Right cardiac atrium (tissue), 5 donors: ENCODE measurements around the gene RASGRF2. TPM values are rescaled to one million over a fixed set of nuclear protein-coding genes. Genes with fewer than 3 reads are reported as not detected.
"Not testable (repeated sequence)": the region's sequence is repeated elsewhere in the genome, so short reads cannot be mapped to it uniquely, and the experiment has no call there.

Experiments used
- ATAC-seq, 2 donors: fragments of 200-7000 bp; cut with Tn5 transposase; one replicate each; pipeline versions ENCODE4 v1.8.0 to v1.9.1; 2020; ENCODE audit warnings: moderate library complexity in 2 of 2, mild to moderate bottlenecking in 1 of 2
- DNase-seq, 3 donors: peaks; one replicate each; pipeline ENCODE4 v3.0.0-alpha.2; 2020
- H3K27ac ChIP-seq: one replicate; pipeline ENCODE4 v1.5.1; 2013; ENCODE audit warnings: mild to moderate bottlenecking, low read length, control low read depth, moderate library complexity
- H3K27me3 ChIP-seq: one replicate; pipeline ENCODE4 v1.6.1; 2013; ENCODE audit not compliant: control insufficient read depth, insufficient read depth
- H3K4me1 ChIP-seq: one replicate; pipeline ENCODE4 v1.6.1; 2013; ENCODE audit warnings: low read length; ENCODE audit not compliant: control insufficient read depth, insufficient read depth
- H3K4me3 ChIP-seq: one replicate; pipeline ENCODE4 v1.5.1; 2013; ENCODE audit warnings: low read length, control low read depth
- H3K9me3 ChIP-seq: one replicate; pipeline ENCODE4 v1.6.1; 2013; ENCODE audit warnings: low read length; ENCODE audit not compliant: control insufficient read depth
- WGBS: extraction: QIAGEN DNeasy Blood & Tissue Kit; methylation state at CpG from one replicate; pipeline ENCODE4 v1.1.7; 2013; 5-methylcytosine and 5-hydroxymethylcytosine counted together
- intact Hi-C, 4 donors: fragments of 100-400 bp; cut with DNase I; formaldehyde crosslinking; loops; one replicate each; pipeline versions ENCODE4 v1.11.0 to v1.14.0; 2022 to 2023
- polyA plus RNA-seq: library from polyadenylated mRNA; stranded (reverse); fragments of 200-250 nt; gene quantifications from one replicate; pipeline ENCODE4 v1.2.3, GENCODE V29; 2013
- total RNA-seq, 4 donors: library from RNA; stranded (reverse); fragmentation: NEBNext Ultra II Directional; extraction: Animal tissue kit (Norgen Biotek cat#: 25700); gene quantifications; one replicate each; pipeline ENCODE4 v1.2.1, GENCODE V29; 2021
- donor health status: healthy with polysubstance abuse.
- donor health status: DM: no; HTN: yes; CAD: no.
- donor health status: DM: no; HTN: no; CAD: no.
- donor health status: DM: no; HTN: yes; CAD: no; lungs with severe emphysema.
- donor health status: DM: yes; HTN: yes; CAD: no.

The RASGRF2 gene
- total and polyA plus RNA-seq, 5 donors = 2.7 to 5.0 (median 4.3) TPM

- intact Hi-C loops = no loop called here
- ATAC-seq (no peak), DNase-seq (no peak)
- WGBS = 63% methylated on average over 3 of the region's 3 CpGs
- no peak overlapping the region for H3K27ac ChIP-seq
- no peaks in the 10 kb centered on the region for H3K9me3 ChIP-seq
- no peaks in the 10 kb centered on the region for H3K27me3 ChIP-seq
- H3K4me3 ChIP-seq = no peak overlapping the region
- no peaks in the 10 kb centered on the region for H3K4me1 ChIP-seq
Observed at GRCh38 chr5:81268521-81269196, 308.5 kb downstream of the RASGRF2 start.

GRCh38 chr5:81269751-81270393 is 309.7 kb downstream of the RASGRF2 start:
- DNase-seq (no peak), ATAC-seq (peak; percentile 19 to 37)
- intact Hi-C loops = no loop called here
- H3K4me1 ChIP-seq = no peaks in the 10 kb centered on the region
- H3K27ac ChIP-seq = no peak overlapping the region
- no peaks in the 10 kb centered on the region for H3K27me3 ChIP-seq
- H3K9me3 ChIP-seq = no peaks in the 10 kb centered on the region
- WGBS = 93% methylated on average over 8 of the region's 8 CpGs
- H3K4me3 ChIP-seq = no peak overlapping the region

GRCh38 chr5:81270394-81271027 is 310.3 kb downstream of the RASGRF2 start:
- 98% methylated on average over 2 of the region's 2 CpGs for WGBS
- H3K27ac ChIP-seq, H3K9me3 ChIP-seq, H3K4me3 ChIP-seq, intact Hi-C loops, H3K27me3 ChIP-seq, H3K4me1 ChIP-seq, DNase-seq: not testable (repeated sequence)
- peak in 1 of 2 donors; percentile 28 for ATAC-seq
